Measurements from ENCODE around the gene SFMBT1.

SFMBT1 gene

GRCh38 chr3:52865994-52866393, 179.9 kb downstream of the SFMBT1 start:
- no peak for DNase-seq (ENCODE audit: low read depth)
- TF ChIP-seq CTCF (IDR thresholded peaks at IDR 0.05; ENCODE audit: control insufficient read depth, insufficient read depth, low read depth, low read length, missing control alignments), result no peak
- no peak overlapping the region for H3K4me3 ChIP-seq (ENCODE audit: control insufficient read depth, low read depth, low read length)

DNA sequence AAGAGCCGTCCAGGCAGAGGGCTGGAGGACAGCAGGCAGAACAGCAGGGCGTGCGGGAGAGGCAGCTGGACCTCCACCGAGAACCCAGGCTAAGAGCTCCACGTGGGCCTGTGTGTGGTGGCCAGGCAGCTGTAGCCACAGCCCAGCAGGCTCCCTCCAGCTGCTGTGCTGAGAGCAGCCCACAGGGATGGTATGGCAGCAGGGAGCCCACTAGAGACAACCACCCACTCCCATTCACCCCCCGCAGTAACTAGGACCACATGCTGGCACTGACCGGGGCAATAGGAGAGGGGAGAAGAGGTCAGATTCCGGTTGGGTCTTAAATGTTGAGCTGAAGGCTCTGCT, 185.5 kb downstream of the SFMBT1 start:
- DNase-seq (ENCODE audit: low read depth), result no peak
- no peak for TF ChIP-seq CTCF (IDR thresholded peaks at IDR 0.05; ENCODE audit: control insufficient read depth, insufficient read depth, low read depth, low read length, missing control alignments)
- H3K4me3 ChIP-seq (ENCODE audit: control insufficient read depth, low read depth, low read length), result no peak overlapping the region

DNA sequence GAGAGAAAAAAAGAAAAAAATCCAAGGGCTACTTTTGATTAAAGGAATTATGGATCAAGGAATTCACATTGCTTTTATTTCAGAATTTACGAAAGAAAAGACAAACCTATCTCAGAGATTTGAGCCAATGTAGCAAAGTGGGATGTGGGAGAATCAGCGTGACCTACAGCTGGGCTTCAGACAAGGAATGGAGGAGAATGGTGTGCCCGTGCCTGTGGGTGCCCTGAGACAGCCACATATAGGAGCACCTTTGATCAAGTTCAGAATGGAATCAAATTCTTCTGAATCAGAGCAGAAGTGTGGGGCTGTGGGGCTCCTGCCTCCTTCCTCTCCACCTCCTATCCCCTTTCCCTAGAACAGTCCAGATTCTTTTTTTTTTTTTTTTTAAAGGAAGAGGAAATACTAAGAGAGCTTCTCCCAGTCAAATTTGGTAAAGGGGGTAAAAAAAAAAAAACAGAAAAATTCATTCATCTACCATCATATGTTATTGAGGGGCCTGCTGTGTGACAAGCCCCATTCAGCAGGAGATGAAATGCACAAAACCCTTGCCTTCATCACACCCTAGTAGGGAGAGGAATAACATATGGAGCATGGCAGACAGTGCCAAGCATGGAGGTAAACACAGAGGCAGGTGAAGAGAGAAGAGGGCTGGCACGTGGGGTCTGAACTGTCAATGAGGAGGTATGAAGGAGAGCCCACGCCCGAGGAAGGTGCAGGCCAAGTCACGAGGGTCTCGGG, 186.0 kb downstream of the SFMBT1 start:
- H3K4me3 ChIP-seq (ENCODE audit: control insufficient read depth, low read depth, low read length), result no peak overlapping the region
- no peak for TF ChIP-seq CTCF (IDR thresholded peaks at IDR 0.05; ENCODE audit: control insufficient read depth, insufficient read depth, low read depth, low read length, missing control alignments)
- no peak for DNase-seq (ENCODE audit: low read depth)

- no peak for TF ChIP-seq CTCF (IDR thresholded peaks at IDR 0.05; ENCODE audit: control insufficient read depth, insufficient read depth, low read depth, low read length, missing control alignments)
- no peak for DNase-seq (ENCODE audit: low read depth)
- H3K4me3 ChIP-seq (ENCODE audit: control insufficient read depth, low read depth, low read length), result no peak overlapping the region
These were observed 188.0 kb downstream of the SFMBT1 start for GRCh38 chr3:52857864-52858263.

GRCh38 chr3:52857133-52857532, 188.7 kb downstream of the SFMBT1 start:
- H3K4me3 ChIP-seq (ENCODE audit: control insufficient read depth, low read depth, low read length), result no peak overlapping the region
- no peak for TF ChIP-seq CTCF (IDR thresholded peaks at IDR 0.05; ENCODE audit: control insufficient read depth, insufficient read depth, low read depth, low read length, missing control alignments)
- DNase-seq (ENCODE audit: low read depth), result no peak

DNA sequence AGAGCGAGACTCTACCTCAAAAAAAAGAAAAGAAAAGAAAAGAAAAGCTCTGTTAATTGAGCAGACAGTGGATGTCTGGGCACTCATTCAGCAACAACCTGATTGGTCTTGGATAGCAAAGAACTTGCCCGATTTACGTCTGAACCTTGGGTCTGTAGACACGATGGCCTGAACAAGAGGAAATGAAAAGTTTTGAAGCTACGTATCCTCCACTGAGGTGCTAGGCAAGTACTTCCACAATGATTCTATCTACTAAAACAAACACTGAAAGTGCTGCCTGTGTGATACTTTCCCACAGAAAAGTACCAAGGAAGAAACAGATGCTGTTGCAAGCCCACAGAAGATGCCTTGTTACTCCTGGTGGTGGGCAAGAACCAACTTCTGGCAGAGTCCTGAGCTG, 189.2 kb downstream of the SFMBT1 start:
- no peak for DNase-seq (ENCODE audit: low read depth)
- TF ChIP-seq CTCF (IDR thresholded peaks at IDR 0.05; ENCODE audit: control insufficient read depth, insufficient read depth, low read depth, low read length, missing control alignments), result no peak

More for the DNA sequence above, 189.2 kb downstream of the SFMBT1 start:
- H3K4me3 ChIP-seq (ENCODE audit: control insufficient read depth, low read depth, low read length), result no peak overlapping the region

Measured in AG09309 (cell line).